ENCODE results near the gene CHRM4. TPM values are rescaled to one million over a fixed set of nuclear protein-coding genes. Genes with fewer than 3 reads are reported as not detected.

The CHRM4 gene
- total RNA-seq, 1 donor from 2014 or later: 0.35 TPM

Other genes starting within 250 kb of the CHRM4 start
- not detected in 2 replicates for gene CREB3L1, start 114.1 kb downstream of the CHRM4 start, total RNA-seq
- 48.1 and 53.6 TPM in 2 replicates for gene DGKZ, start 44.3 kb downstream of the CHRM4 start, total RNA-seq
- 0.55 and 0.78 TPM in 2 replicates for gene MDK, start 10.1 kb downstream of the CHRM4 start, total RNA-seq
- 35.5 and 39.1 TPM in 2 replicates for gene AMBRA1, start 202.2 kb upstream of the CHRM4 start, total RNA-seq
- 5.4 and 6.5 TPM in 2 replicates for gene HARBI1, start 225.5 kb upstream of the CHRM4 start, total RNA-seq
- gene ATG13, start 225.8 kb upstream of the CHRM4 start, total RNA-seq: 49.1 and 73.7 TPM in 2 replicates

Measured in activated B cell treated with CpG ODN at 0.5 μM for 24 hours (primary cell).